Fibroblast of skin of right quadriceps (primary cell): Measurements from ENCODE around the gene CLEC4F.

Source experiments
- DNase-seq: peaks from one replicate; pipeline ENCODE4 v3.0.0-alpha.2; 2013

The CLEC4F gene

GRCh38 chr2:70820499-70820898, at the start of gene CLEC4F:
Gene CLEC4F (minus strand): TSS chr2:70820599. CDS start chr2:70820523, 76 bp downstream.
- no peak for DNase-seq

- DNase-seq: no peak
Observed at GRCh38 chr2:70868970-70869369, 48.6 kb upstream of the CLEC4F start.

GRCh38 chr2:70861777-70862625, 41.6 kb upstream of the CLEC4F start:
- DNase-seq: peak; percentile 66

GRCh38 chr2:70855667-70856066, 35.3 kb upstream of the CLEC4F start:
- DNase-seq: peak; percentile 36

GRCh38 chr2:70854411-70854810, 34.0 kb upstream of the CLEC4F start:
- DNase-seq: no peak

GRCh38 chr2:70852824-70853223, 32.4 kb upstream of the CLEC4F start:
- DNase-seq: no peak

GRCh38 chr2:70851704-70852103, 31.3 kb upstream of the CLEC4F start:
- DNase-seq: peak; percentile 9

- peak; percentile 11 for DNase-seq
Observed at GRCh38 chr2:70850925-70851324, 30.5 kb upstream of the CLEC4F start.

- DNase-seq: no peak
Observed at GRCh38 chr2:70842401-70842800, 22.0 kb upstream of the CLEC4F start.

GRCh38 chr2:70837980-70838925, 17.9 kb upstream of the CLEC4F start:
- DNase-seq: no peak

GRCh38 chr2:70835643-70836042, 15.2 kb upstream of the CLEC4F start, which contains the start of gene CD207:
Gene CD207 (minus strand): TSS chr2:70835816. CDS start chr2:70835776, 40 bp downstream.
- DNase-seq: no peak

GRCh38 chr2:70834881-70835280, 14.5 kb upstream of the CLEC4F start:
- DNase-seq: no peak

GRCh38 chr2:70834106-70834505, 13.7 kb upstream of the CLEC4F start:
- no peak for DNase-seq

GRCh38 chr2:70833246-70833645, 12.8 kb upstream of the CLEC4F start:
- DNase-seq: no peak

- DNase-seq: no peak
Observed at GRCh38 chr2:70832386-70832785, 12.0 kb upstream of the CLEC4F start.

- DNase-seq: no peak
Observed at GRCh38 chr2:70831861-70832260, 11.5 kb upstream of the CLEC4F start.

- no peak for DNase-seq
Observed at GRCh38 chr2:70830366-70830765, 10.0 kb upstream of the CLEC4F start.

GRCh38 chr2:70829916-70830315, 9.5 kb upstream of the CLEC4F start:
- DNase-seq: no peak

- DNase-seq: peak; percentile 64
Observed at GRCh38 chr2:70828914-70829824, 8.8 kb upstream of the CLEC4F start.

- no peak for DNase-seq
Observed at GRCh38 chr2:70828115-70828514, 7.7 kb upstream of the CLEC4F start.

GRCh38 chr2:70827388-70827787, 7.0 kb upstream of the CLEC4F start:
- no peak for DNase-seq

GRCh38 chr2:70826696-70827350, 6.4 kb upstream of the CLEC4F start:
- no peak for DNase-seq
